SJCRH30 (cell line): ENCODE results near the gene FGG. TPM values are rescaled to one million over a fixed set of nuclear protein-coding genes. Genes with fewer than 3 reads are reported as not detected.

Source experiments
- DNase-seq, 2 experiments: peaks; one replicate each; pipeline ENCODE4 v3.0.0-alpha.2; 2015 to 2020
- H3K27ac ChIP-seq: fragments of 250-450 bp; sonication (Bioruptor Pico); 2 replicates; pipeline ENCODE4 v1.5.1; 2020; ENCODE audit warnings: mild to moderate bottlenecking, moderate library complexity
- H3K27me3 ChIP-seq: fragments of 250-450 bp; sonication (Bioruptor Pico); 2 replicates; pipeline ENCODE4 v1.5.1; 2020; ENCODE audit warnings: mild to moderate bottlenecking, moderate library complexity
- H3K36me3 ChIP-seq: fragments of 250-450 bp; sonication (Bioruptor Pico); 2 replicates; pipeline ENCODE4 v1.5.1; 2020; ENCODE audit warnings: mild to moderate bottlenecking, moderate library complexity
- H3K4me1 ChIP-seq: fragments of 250-450 bp; sonication (Bioruptor Pico); 2 replicates; pipeline ENCODE4 v1.5.1; 2020; ENCODE audit warnings: mild to moderate bottlenecking, moderate library complexity
- H3K4me3 ChIP-seq: fragments of 250-450 bp; sonication (Bioruptor Pico); 2 replicates; pipeline ENCODE4 v1.5.1; 2020; ENCODE audit warnings: mild to moderate bottlenecking, moderate library complexity
- H3K9me3 ChIP-seq: fragments of 250-450 bp; sonication (Bioruptor Pico); replicated peaks from 2 replicates; pipeline ENCODE4 v1.5.1; 2020; ENCODE audit warnings: mild to moderate bottlenecking, moderate library complexity
- total RNA-seq: library from RNA; depleted of rRNA; stranded (reverse); fragments of >200 nt; shearing (Covaris generic); gene quantifications from 2 replicates; pipeline ENCODE4 v1.2.3, GENCODE V29; 2014; rRNA removed

The FGG gene
- not detected in 2 replicates for total RNA-seq

- no peak for DNase-seq
- Histone ChIP-seq H3K27ac (no peak within 1 kb of the TSS), H3K27me3 (no peaks in the 10 kb centered on the region), H3K9me3 (no peaks in the 10 kb centered on the region), H3K36me3 (no peaks in the 10 kb centered on the region), H3K4me1 (no peaks in the 10 kb centered on the region), H3K4me3 (no peak within 1 kb of the TSS)
Observed at GRCh38 chr4:154612472-154613414, at the start of gene FGG. Gene FGG (minus strand): TSS chr4:154612656. CDS start chr4:154612609, 47 bp downstream.

- no peaks in the 10 kb centered on the region for H3K4me1 ChIP-seq
- H3K27me3 ChIP-seq, result no peaks in the 10 kb centered on the region
- no peaks in the 10 kb centered on the region for H3K36me3 ChIP-seq
- H3K9me3 ChIP-seq, result no peaks in the 10 kb centered on the region
- H3K27ac ChIP-seq, result no peak overlapping the region
- DNase-seq, result no peak
- H3K4me3 ChIP-seq, result no peak overlapping the region
Observed at GRCh38 chr4:154660052-154660451, 47.6 kb upstream of the FGG start.

- H3K27me3 ChIP-seq, result no peaks in the 10 kb centered on the region
- no peaks in the 10 kb centered on the region for H3K9me3 ChIP-seq
- peak in 1 of 2 experiments; percentile 1 for DNase-seq
- H3K4me3 ChIP-seq, result no peak overlapping the region
- H3K36me3 ChIP-seq, result no peaks in the 10 kb centered on the region
- H3K4me1 ChIP-seq, result no peaks in the 10 kb centered on the region
- H3K27ac ChIP-seq, result no peak overlapping the region
Observed at GRCh38 chr4:154658680-154659405, 46.4 kb upstream of the FGG start.

GRCh38 chr4:154643493-154643892 is 31.0 kb upstream of the FGG start:
- no peak overlapping the region for H3K27ac ChIP-seq
- no peaks in the 10 kb centered on the region for H3K9me3 ChIP-seq
- H3K27me3 ChIP-seq, result no peaks in the 10 kb centered on the region
- DNase-seq, result no peak
- H3K36me3 ChIP-seq, result no peaks in the 10 kb centered on the region
- no peak overlapping the region for H3K4me3 ChIP-seq
- no peaks in the 10 kb centered on the region for H3K4me1 ChIP-seq

- Histone ChIP-seq H3K4me1 (no peaks in the 10 kb centered on the region), H3K27me3 (no peaks in the 10 kb centered on the region), H3K4me3 (no peak overlapping the region), H3K36me3 (no peaks in the 10 kb centered on the region), H3K9me3 (no peaks in the 10 kb centered on the region), H3K27ac (no peak overlapping the region)
- no peak for DNase-seq
Observed at GRCh38 chr4:154642373-154643009, 30.0 kb upstream of the FGG start.

GRCh38 chr4:154640999-154641398 is 28.5 kb upstream of the FGG start:
- Histone ChIP-seq H3K4me1 (no peaks in the 10 kb centered on the region), H3K27ac (no peak overlapping the region), H3K4me3 (no peak overlapping the region), H3K9me3 (no peaks in the 10 kb centered on the region), H3K27me3 (no peaks in the 10 kb centered on the region), H3K36me3 (no peaks in the 10 kb centered on the region)
- no peak for DNase-seq

GRCh38 chr4:154634058-154634457 is 21.6 kb upstream of the FGG start:
- Histone ChIP-seq H3K27me3 (no peaks in the 10 kb centered on the region), H3K27ac (no peak overlapping the region), H3K9me3 (no peaks in the 10 kb centered on the region), H3K4me1 (no peaks in the 10 kb centered on the region), H3K4me3 (no peak overlapping the region), H3K36me3 (no peaks in the 10 kb centered on the region)
- DNase-seq, result no peak

- DNase-seq, result no peak
- Histone ChIP-seq H3K36me3 (no peaks in the 10 kb centered on the region), H3K27me3 (no peaks in the 10 kb centered on the region), H3K27ac (no peak overlapping the region), H3K4me3 (no peak overlapping the region), H3K9me3 (no peaks in the 10 kb centered on the region), H3K4me1 (no peaks in the 10 kb centered on the region)
Observed at GRCh38 chr4:154631828-154632227, 19.4 kb upstream of the FGG start.

GRCh38 chr4:154630324-154630723 is 17.9 kb upstream of the FGG start:
- no peaks in the 10 kb centered on the region for H3K9me3 ChIP-seq
- no peak overlapping the region for H3K27ac ChIP-seq
- no peak overlapping the region for H3K4me3 ChIP-seq
- no peak for DNase-seq
- no peaks in the 10 kb centered on the region for H3K27me3 ChIP-seq
- H3K4me1 ChIP-seq, result no peaks in the 10 kb centered on the region
- H3K36me3 ChIP-seq, result no peaks in the 10 kb centered on the region

GRCh38 chr4:154626793-154627484 is 14.5 kb upstream of the FGG start:
- Histone ChIP-seq H3K9me3 (no peaks in the 10 kb centered on the region), H3K4me3 (no peak overlapping the region), H3K36me3 (no peaks in the 10 kb centered on the region), H3K27me3 (no peaks in the 10 kb centered on the region), H3K4me1 (no peaks in the 10 kb centered on the region), H3K27ac (no peak overlapping the region)
- no peak for DNase-seq

GRCh38 chr4:154625971-154626370 is 13.5 kb upstream of the FGG start:
- H3K9me3 ChIP-seq, result no peaks in the 10 kb centered on the region
- H3K27me3 ChIP-seq, result no peaks in the 10 kb centered on the region
- H3K27ac ChIP-seq, result no peak overlapping the region
- no peaks in the 10 kb centered on the region for H3K4me1 ChIP-seq
- no peaks in the 10 kb centered on the region for H3K36me3 ChIP-seq
- no peak for DNase-seq
- no peak overlapping the region for H3K4me3 ChIP-seq

GRCh38 chr4:154623995-154624394 is 11.5 kb upstream of the FGG start:
- no peak for DNase-seq
- no peak overlapping the region for H3K4me3 ChIP-seq
- H3K27me3 ChIP-seq, result no peaks in the 10 kb centered on the region
- no peaks in the 10 kb centered on the region for H3K36me3 ChIP-seq
- H3K9me3 ChIP-seq, result no peaks in the 10 kb centered on the region
- no peaks in the 10 kb centered on the region for H3K4me1 ChIP-seq
- no peak overlapping the region for H3K27ac ChIP-seq

GRCh38 chr4:154623436-154623835 is 11.0 kb upstream of the FGG start:
- H3K4me3 ChIP-seq, result no peak overlapping the region
- H3K27ac ChIP-seq, result no peak overlapping the region
- no peaks in the 10 kb centered on the region for H3K36me3 ChIP-seq
- no peak for DNase-seq
- H3K27me3 ChIP-seq, result no peaks in the 10 kb centered on the region
- H3K4me1 ChIP-seq, result no peaks in the 10 kb centered on the region
- H3K9me3 ChIP-seq, result no peaks in the 10 kb centered on the region

- peak in 1 of 2 experiments; percentile 34 for DNase-seq
- no peak overlapping the region for H3K4me3 ChIP-seq
- H3K9me3 ChIP-seq, result no peaks in the 10 kb centered on the region
- H3K36me3 ChIP-seq, result no peaks in the 10 kb centered on the region
- H3K27me3 ChIP-seq, result no peaks in the 10 kb centered on the region
- H3K27ac ChIP-seq, result no peak overlapping the region
- H3K4me1 ChIP-seq, result no peaks in the 10 kb centered on the region
Observed at GRCh38 chr4:154622598-154622997, 10.1 kb upstream of the FGG start.
